H9 (cell line): ENCODE measurements around the gene OXTR. TPM values are rescaled to one million over a fixed set of nuclear protein-coding genes. Genes with fewer than 3 reads are reported as not detected.
A peak's percentile ranks its signal among the peaks of the same experiment; 100 is the strongest.

Experiments
- DNase-seq: peaks from one replicate; pipeline ENCODE4 v3.0.0-alpha.2; 2017
- H2AFZ ChIP-seq: one replicate; pipeline ENCODE4 v1.6.1; 2013; ENCODE audit warnings: mild to moderate bottlenecking, low read length, control low read depth, moderate library complexity
- H2AK5ac ChIP-seq: 2 replicates; pipeline ENCODE4 v1.6.1; 2013; ENCODE audit warnings: low read length, control low read depth, mixed read lengths; ENCODE audit not compliant: insufficient read length
- H2BK120ac ChIP-seq: one replicate; pipeline ENCODE4 v1.6.1; 2013; ENCODE audit warnings: low read depth, mild to moderate bottlenecking, low read length, control low read depth, inconsistent platforms; ENCODE audit not compliant: poor library complexity, severe bottlenecking
- H2BK12ac ChIP-seq: 2 replicates; pipeline ENCODE4 v1.6.1; 2013; ENCODE audit warnings: low read length, control low read depth, mixed read lengths, low read depth; ENCODE audit not compliant: insufficient read length
- H2BK15ac ChIP-seq: 2 replicates; pipeline ENCODE4 v1.6.1; 2013; ENCODE audit warnings: low read depth, low read length, control low read depth
- H2BK20ac ChIP-seq: one replicate; pipeline ENCODE4 v1.6.1; 2013; ENCODE audit warnings: low read depth, mild to moderate bottlenecking, low read length, control low read depth, inconsistent platforms; ENCODE audit not compliant: poor library complexity, severe bottlenecking
- H2BK5ac ChIP-seq: 2 replicates; pipeline ENCODE4 v1.6.1; 2013; ENCODE audit warnings: low read length, control low read depth, mixed read lengths; ENCODE audit not compliant: insufficient read length
- H3K14ac ChIP-seq: 2 replicates; pipeline ENCODE4 v1.6.1; 2013; ENCODE audit warnings: low read length, control low read depth; ENCODE audit not compliant: insufficient read depth
- H3K18ac ChIP-seq: 2 replicates; pipeline ENCODE4 v1.6.1; 2013; ENCODE audit warnings: low read depth, mild to moderate bottlenecking, mixed read lengths, low read length, control low read depth; ENCODE audit not compliant: insufficient read length
- H3K23ac ChIP-seq: 2 replicates; pipeline ENCODE4 v1.6.1; 2013; ENCODE audit warnings: low read length, control low read depth, mixed read lengths, low read depth; ENCODE audit not compliant: insufficient read length
- H3K23me2 ChIP-seq: 2 replicates; pipeline ENCODE4 v1.6.1; 2013; ENCODE audit warnings: low read depth, mild to moderate bottlenecking, mixed read lengths, low read length, control low read depth; ENCODE audit not compliant: insufficient read length, poor library complexity, severe bottlenecking
- H3K27ac ChIP-seq: 2 replicates; pipeline ENCODE4 v1.5.1; 2013; ENCODE audit warnings: low read length, control low read depth, mixed read lengths, low read depth; ENCODE audit not compliant: insufficient read length
- H3K27me3 ChIP-seq: 2 replicates; pipeline ENCODE4 v1.6.1; 2013; ENCODE audit warnings: low read length, control low read depth, inconsistent platforms; ENCODE audit not compliant: insufficient read depth
- H3K4ac ChIP-seq: 2 replicates; pipeline ENCODE4 v1.6.1; 2013; ENCODE audit warnings: low read depth, mild to moderate bottlenecking, control low read depth, inconsistent platforms, low read length, moderate library complexity
- H3K4me1 ChIP-seq: 2 replicates; pipeline ENCODE4 v1.6.1; 2013; ENCODE audit warnings: low read length, control low read depth, inconsistent platforms; ENCODE audit not compliant: insufficient read depth
- H3K4me2 ChIP-seq: 2 replicates; pipeline ENCODE4 v1.6.1; 2013; ENCODE audit warnings: low read length, control low read depth, mixed read lengths; ENCODE audit not compliant: insufficient read length, insufficient read depth
- H3K56ac ChIP-seq: 2 replicates; pipeline ENCODE4 v1.6.1; 2013; ENCODE audit warnings: low read depth, mild to moderate bottlenecking, mixed read lengths, low read length, control low read depth; ENCODE audit not compliant: insufficient read length
- H3K79me1 ChIP-seq: 2 replicates; pipeline ENCODE4 v1.6.1; 2013; ENCODE audit warnings: low read depth, mild to moderate bottlenecking, moderate library complexity, low read length, control low read depth, inconsistent platforms; ENCODE audit not compliant: insufficient read depth, poor library complexity, severe bottlenecking
- H3K79me2 ChIP-seq: 2 replicates; pipeline ENCODE4 v1.6.1; 2013; ENCODE audit warnings: low read length, control low read depth, inconsistent platforms; ENCODE audit not compliant: insufficient read depth
- H3K9ac ChIP-seq: 2 replicates; pipeline ENCODE4 v1.6.1; 2013; ENCODE audit warnings: low read length, control low read depth, mixed read lengths; ENCODE audit not compliant: insufficient read length; ENCODE audit errors: extremely low read depth
- H3K9me3 ChIP-seq: one replicate; pipeline ENCODE4 v1.6.1; 2013; ENCODE audit warnings: low read depth, low read length, inconsistent platforms; ENCODE audit not compliant: control insufficient read depth
- H3T11ph ChIP-seq: one replicate; pipeline ENCODE4 v1.6.1; 2013; ENCODE audit warnings: mild to moderate bottlenecking, low read length, control low read depth, inconsistent platforms
- H4K20me1 ChIP-seq: one replicate; pipeline ENCODE4 v1.6.1; 2013; ENCODE audit not compliant: control insufficient read depth, insufficient read length, insufficient read depth
- H4K5ac ChIP-seq: 2 replicates; pipeline ENCODE4 v1.6.1; 2013; ENCODE audit warnings: low read depth, mild to moderate bottlenecking, mixed read lengths, low read length, control low read depth; ENCODE audit not compliant: insufficient read length
- H4K8ac ChIP-seq: replicated peaks from 2 replicates; pipeline ENCODE4 v1.6.1; 2013; ENCODE audit warnings: low read length, control low read depth, mixed read lengths, low read depth; ENCODE audit not compliant: insufficient read length
- H4K91ac ChIP-seq: 2 replicates; pipeline ENCODE4 v1.6.1; 2013; ENCODE audit warnings: low read depth, mild to moderate bottlenecking, moderate library complexity, mixed read lengths, low read length, control low read depth; ENCODE audit not compliant: insufficient read length
- H3K27ac Mint-ChIP-seq, 3 experiments: 2 replicates in 2 of 3; 3 replicates in 1 of 3; pipeline ENCODE4 v1.8.0; 2020 to 2021; ENCODE audit warnings: mixed read lengths in 3 of 3, mild to moderate bottlenecking in 1 of 3, moderate library complexity in 1 of 3
- H3K27me3 Mint-ChIP-seq: 2 replicates; pipeline ENCODE4 v1.8.0; 2021; ENCODE audit warnings: low read depth, mild to moderate bottlenecking, moderate library complexity, mixed read lengths
- H3K36me3 Mint-ChIP-seq, 3 experiments: 2 replicates in 2 of 3; 3 replicates in 1 of 3; pipeline ENCODE4 v1.8.0; 2020 to 2021; ENCODE audit warnings: low read depth in 3 of 3, mixed read lengths in 3 of 3; ENCODE audit not compliant: insufficient read depth in 1 of 3
- H3K4me1 Mint-ChIP-seq, 2 experiments: 2 replicates each; pipeline ENCODE4 v1.8.0; 2020; ENCODE audit warnings: mixed read lengths in 2 of 2
- H3K4me3 Mint-ChIP-seq, 2 experiments: 2 replicates in 1 of 2; 3 replicates in 1 of 2; pipeline ENCODE4 v1.8.0; 2020 to 2021; ENCODE audit warnings: mild to moderate bottlenecking in 2 of 2, mixed read lengths in 2 of 2, moderate library complexity in 1 of 2
- H3K9me3 Mint-ChIP-seq, 2 experiments: 2 replicates in 1 of 2; 3 replicates in 1 of 2; pipeline ENCODE4 v1.8.0; 2020; ENCODE audit warnings: mild to moderate bottlenecking in 2 of 2, mixed read lengths in 2 of 2, moderate library complexity in 1 of 2
- WGBS: extraction: QIAGEN DNeasy Blood & Tissue Kit; methylation state at CpG from one replicate; pipeline ENCODE4 v1.1.7; 2013; ENCODE audit warnings: missing lambda C conversion rate, low lambda C conversion rate, mixed read lengths; ENCODE audit not compliant: insufficient read length; ENCODE audit errors: extremely low coverage; 5-methylcytosine and 5-hydroxymethylcytosine counted together
- total RNA-seq: library from RNA; stranded (reverse); gene quantifications from 2 replicates; pipeline ENCODE4 v1.2.1, GENCODE V29; 2021
- TF ChIP-seq, protein P1 (sequence below): fragments of 200-600 bp; sonication (generic); conservative IDR thresholded peaks from 3 replicates; pipeline ENCODE4 v1.8.0; 2021; ENCODE audit warnings: antibody characterized with exemption, mild to moderate bottlenecking

Gene OXTR
- total RNA-seq, 1 experiment from 2014 or later: 1.7 TPM

DNA sequence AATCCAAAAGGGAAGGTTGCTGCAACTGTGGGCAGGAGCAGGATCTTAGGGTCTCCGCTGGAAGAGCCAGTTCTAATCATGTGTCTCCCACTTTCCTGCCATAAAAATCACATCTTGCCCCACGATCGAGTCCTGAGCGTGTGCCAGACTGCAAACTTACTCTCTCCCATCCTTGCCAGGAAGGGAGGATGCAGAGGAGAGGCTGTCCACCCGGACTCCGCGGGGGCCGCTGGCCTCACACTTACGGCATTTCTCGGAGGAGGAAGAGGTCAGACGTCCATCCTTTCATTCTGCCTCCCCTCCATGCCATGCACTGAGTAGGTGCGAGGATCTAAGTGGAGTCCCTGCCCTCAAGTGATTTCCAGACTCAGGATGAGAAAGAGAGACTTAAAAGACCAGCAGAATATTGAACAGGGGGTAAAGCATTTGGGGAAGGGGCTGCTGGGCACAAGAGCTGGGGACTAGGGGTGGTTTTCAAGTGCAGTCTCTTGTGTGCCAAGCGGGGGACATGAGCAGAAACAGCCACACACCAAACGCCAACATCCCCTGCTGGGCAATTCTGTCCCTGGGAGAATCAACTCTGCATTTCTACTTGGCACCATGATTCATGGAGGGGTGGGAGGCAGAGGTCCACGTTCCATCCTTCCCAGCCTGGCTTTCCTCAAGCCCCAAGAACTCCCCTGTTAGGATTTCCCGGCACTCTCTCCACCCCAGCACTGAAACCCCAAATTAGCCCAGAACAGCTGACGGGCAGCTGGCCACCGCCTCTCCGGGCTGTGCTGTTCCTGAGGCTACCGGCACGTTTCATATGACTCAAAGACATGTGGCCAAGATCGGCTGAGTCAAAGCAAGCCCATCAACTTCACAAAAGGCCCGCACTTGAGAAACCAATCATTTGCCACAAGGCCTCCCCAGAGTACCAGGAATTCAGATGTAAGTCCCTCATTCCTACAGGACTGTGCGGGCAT lies 11.6 kb downstream of the OXTR start:
- Histone ChIP-seq H3K23ac (no peak overlapping the region), H3K27ac (no peak overlapping the region), H2BK15ac (no peak overlapping the region), H3K27me3 (no peaks in the 10 kb centered on the region), H3K23me2 (no peaks in the 10 kb centered on the region), H4K91ac (no peak overlapping the region), H3T11ph (no peak overlapping the region), H3K14ac (no peak overlapping the region), H3K4ac (no peak overlapping the region), H3K9me3 (no peaks in the 10 kb centered on the region), H2BK20ac (no peak overlapping the region), H2AFZ (no peak overlapping the region), H3K79me2 (no peaks in the 10 kb centered on the region), H2BK5ac (no peak overlapping the region), H3K9ac (no peak overlapping the region), H2BK120ac (no peak overlapping the region), H3K56ac (no peak overlapping the region), H4K20me1 (no peaks in the 10 kb centered on the region), H3K4me1 (no peaks in the 10 kb centered on the region), H4K5ac (no peak overlapping the region), H2AK5ac (no peak overlapping the region), H3K4me2 (no peak overlapping the region), H3K79me1 (no peaks in the 10 kb centered on the region), H2BK12ac (no peak overlapping the region), H3K18ac (no peak overlapping the region), H4K8ac (no peak overlapping the region)
- no peak overlapping the region for H3K4me3 Mint-ChIP-seq
- H3K9me3 Mint-ChIP-seq: no peaks in the 10 kb centered on the region; a peak in 1 of 5 replicates
- no CpG with 5 or more reads among the region's 24 CpGs for WGBS
- no peaks in the 10 kb centered on the region for H3K36me3 Mint-ChIP-seq
- peaks cover 3 to 7% of the 10 kb centered on the region in 2 experiments for H3K4me1 Mint-ChIP-seq
- no peak overlapping the region for H3K27ac Mint-ChIP-seq
- peaks cover 38% of the 10 kb centered on the region for H3K27me3 Mint-ChIP-seq
- TF ChIP-seq, protein P1, sequence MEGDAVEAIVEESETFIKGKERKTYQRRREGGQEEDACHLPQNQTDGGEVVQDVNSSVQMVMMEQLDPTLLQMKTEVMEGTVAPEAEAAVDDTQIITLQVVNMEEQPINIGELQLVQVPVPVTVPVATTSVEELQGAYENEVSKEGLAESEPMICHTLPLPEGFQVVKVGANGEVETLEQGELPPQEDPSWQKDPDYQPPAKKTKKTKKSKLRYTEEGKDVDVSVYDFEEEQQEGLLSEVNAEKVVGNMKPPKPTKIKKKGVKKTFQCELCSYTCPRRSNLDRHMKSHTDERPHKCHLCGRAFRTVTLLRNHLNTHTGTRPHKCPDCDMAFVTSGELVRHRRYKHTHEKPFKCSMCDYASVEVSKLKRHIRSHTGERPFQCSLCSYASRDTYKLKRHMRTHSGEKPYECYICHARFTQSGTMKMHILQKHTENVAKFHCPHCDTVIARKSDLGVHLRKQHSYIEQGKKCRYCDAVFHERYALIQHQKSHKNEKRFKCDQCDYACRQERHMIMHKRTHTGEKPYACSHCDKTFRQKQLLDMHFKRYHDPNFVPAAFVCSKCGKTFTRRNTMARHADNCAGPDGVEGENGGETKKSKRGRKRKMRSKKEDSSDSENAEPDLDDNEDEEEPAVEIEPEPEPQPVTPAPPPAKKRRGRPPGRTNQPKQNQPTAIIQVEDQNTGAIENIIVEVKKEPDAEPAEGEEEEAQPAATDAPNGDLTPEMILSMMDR: no peak
- DNase-seq: peak; percentile 20
